ENCODE measurements around the gene CTNNA3.

CTNNA3 gene

DNA sequence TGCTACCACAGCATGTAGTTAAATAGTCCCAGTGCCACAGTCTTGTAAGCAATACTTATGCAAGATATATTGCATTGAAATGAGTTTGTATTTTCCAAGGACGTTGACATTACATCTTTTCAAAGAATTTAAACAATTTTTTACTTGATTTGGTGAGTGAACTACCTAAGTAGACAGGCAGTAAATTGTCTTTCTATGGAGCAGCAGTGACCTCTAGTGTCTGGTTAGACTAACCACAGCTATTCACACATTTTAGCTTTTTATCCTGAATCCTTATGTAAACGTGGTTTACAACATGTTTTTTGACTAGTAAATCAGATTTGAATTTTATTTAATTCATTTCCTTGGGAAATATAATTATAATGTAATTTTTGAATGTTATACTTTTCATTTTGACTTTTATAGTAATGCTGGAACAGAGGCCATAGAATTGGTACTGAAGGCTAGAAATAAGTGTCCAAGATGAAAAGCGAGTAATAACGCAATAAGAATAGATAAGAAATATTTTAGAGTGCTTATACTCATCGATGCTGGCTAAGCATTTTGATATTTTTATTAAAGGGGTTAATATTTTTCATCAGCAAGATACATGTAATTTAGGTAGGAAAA lies 764.6 kb downstream of the CTNNA3 start:
- no peak for DNase-seq (ENCODE audit: low spot score)

DNA sequence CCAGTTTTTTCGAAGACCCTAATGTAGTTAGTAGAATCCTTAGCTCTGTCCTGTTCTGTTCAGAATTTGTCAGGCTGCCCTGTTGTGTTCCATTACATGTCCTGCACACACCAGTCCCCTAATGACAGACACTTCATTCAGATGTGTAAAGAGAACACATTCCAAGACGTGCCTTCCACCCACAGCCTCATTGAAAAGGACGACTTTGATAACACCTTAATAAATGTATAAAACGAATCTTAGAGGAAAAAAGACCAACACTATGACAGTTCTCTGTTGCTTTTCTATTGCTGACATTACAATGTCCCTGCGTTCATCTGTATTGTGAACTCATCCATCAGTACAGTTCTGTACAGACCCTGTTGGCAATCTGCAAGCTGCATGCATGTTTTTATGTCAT lies 766.6 kb downstream of the CTNNA3 start:
- DNase-seq (ENCODE audit: low spot score), result no peak

DNA sequence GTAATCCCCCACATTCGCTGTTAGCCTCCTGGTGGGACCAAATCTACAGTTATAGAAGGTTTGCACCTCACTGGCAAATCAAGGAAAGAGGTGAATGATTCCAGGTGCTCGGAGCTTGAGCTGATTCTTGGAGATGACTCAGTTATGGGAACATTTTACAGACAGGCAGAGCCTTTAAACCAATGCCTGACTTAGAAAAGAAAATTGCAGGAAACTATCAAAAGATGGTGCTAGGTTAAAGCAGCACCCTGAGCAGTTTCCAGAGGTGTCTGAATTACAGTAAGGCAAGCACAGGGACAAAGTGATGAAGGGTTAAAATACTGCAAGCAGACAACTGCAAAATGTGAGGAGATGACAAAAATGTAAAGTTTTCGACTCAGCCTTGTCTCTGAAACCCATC lies 767.2 kb downstream of the CTNNA3 start:
- DNase-seq (ENCODE audit: low spot score), result no peak

DNA sequence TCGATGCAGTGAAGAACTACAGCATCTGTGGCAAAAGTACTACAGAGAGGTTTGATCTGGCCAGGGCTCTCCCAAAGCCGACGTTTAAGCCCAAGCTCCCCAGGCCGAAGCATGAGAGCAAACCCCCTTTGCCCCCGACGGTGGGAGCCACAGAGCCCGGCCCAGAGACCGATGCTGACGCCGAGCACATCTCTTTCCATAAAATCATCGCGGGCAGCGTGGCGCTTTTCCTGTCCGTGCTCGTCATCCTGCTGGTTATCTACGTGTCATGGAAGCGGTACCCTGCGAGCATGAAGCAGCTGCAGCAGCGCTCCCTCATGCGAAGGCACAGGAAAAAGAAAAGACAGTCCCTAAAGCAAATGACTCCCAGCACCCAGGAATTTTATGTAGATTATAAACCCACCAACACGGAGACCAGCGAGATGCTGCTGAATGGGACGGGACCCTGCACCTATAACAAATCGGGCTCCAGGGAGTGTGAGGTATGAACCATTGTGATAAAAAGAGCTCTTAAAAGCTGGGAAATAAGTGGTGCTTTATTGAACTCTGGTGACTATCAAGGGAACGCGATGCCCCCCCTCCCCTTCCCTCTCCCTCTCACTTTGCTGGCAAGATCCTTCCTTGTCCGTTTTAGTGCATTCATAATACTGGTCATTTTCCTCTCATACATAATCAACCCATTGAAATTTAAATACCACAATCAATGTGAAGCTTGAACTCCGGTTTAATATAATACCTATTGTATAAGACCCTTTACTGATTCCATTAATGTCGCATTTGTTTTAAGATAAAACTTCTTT lies 767.8 kb downstream of the CTNNA3 start:
- DNase-seq (ENCODE audit: low spot score), result no peak

DNA sequence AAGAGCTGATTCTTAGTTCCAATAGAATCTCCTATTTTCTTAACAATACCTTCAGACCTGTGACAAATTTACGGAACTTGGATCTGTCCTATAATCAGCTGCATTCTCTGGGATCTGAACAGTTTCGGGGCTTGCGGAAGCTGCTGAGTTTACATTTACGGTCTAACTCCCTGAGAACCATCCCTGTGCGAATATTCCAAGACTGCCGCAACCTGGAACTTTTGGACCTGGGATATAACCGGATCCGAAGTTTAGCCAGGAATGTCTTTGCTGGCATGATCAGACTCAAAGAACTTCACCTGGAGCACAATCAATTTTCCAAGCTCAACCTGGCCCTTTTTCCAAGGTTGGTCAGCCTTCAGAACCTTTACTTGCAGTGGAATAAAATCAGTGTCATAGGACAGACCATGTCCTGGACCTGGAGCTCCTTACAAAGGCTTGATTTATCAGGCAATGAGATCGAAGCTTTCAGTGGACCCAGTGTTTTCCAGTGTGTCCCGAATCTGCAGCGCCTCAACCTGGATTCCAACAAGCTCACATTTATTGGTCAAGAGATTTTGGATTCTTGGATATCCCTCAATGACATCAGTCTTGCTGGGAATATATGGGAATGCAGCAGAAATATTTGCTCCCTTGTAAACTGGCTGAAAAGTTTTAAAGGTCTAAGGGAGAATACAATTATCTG lies 768.6 kb downstream of the CTNNA3 start:
- DNase-seq (ENCODE audit: low spot score), result no peak

DNA sequence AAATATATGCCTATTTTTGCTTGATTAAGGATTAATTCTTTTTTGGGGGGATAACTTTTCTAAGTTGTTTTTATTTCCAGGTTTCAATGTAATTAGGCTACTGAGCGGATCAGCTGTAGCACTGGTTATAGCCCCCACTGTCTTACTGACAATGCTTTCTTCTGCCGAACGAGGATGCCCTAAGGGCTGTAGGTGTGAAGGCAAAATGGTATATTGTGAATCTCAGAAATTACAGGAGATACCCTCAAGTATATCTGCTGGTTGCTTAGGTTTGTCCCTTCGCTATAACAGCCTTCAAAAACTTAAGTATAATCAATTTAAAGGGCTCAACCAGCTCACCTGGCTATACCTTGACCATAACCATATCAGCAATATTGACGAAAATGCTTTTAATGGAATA lies 769.2 kb downstream of the CTNNA3 start:
- no peak for DNase-seq (ENCODE audit: low spot score)

DNA sequence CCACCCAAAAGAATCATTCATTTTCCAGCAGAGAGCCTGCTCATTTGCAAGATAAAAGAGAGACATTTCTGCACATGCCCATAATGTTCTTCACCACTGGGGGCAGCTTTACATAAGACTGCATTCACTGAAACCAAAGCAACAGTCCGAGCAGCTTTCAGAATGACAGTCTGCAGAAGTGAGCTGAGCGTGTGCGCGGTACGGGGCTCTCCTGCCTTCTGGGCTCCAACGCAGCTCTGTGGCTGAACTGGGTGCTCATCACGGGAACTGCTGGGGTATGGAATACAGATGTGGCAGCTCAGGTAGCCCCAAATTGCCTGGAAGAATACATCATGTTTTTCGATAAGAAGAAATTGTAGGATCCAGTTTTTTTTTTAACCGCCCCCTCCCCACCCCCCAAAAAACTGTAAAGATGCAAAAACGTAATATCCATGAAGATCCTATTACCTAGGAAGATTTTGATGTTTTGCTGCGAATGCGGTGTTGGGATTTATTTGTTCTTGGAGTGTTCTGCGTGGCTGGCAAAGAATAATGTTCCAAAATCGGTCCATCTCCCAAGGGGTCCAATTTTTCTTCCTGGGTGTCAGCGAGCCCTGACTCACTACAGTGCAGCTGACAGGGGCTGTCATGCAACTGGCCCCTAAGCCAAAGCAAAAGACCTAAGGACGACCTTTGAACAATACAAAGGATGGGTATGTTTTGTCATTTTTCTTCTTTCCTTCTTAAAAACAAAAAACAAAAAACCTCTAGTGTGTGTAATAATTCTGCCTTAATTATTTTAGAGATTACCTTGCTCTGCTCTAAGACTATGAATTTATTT lies 769.9 kb downstream of the CTNNA3 start, which contains the start of gene LRRTM3:
Gene LRRTM3, plus strand, starts transcription at position 141 of the 820 bp plus-strand sequence.
- DNase-seq (ENCODE audit: low spot score), result peak; percentile 2

DNA sequence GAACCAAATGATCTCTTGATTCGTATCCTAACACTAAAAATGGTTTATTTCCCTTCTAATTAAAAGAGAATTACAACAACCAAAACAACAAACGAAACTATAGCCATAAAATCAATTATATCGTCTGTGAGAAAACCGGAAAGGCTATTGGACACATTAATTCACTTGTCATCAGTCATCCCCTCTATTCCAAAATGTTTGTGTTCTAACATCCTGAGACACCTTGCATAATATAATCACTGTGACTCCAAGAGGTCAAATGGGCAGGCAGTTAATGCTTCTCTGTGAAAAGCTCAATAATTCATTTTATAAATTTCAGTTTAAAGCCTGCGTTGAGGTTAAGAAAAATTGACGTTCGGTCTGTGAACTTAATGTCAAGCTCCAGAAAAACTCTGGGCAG lies 770.6 kb downstream of the CTNNA3 start:
- no peak for DNase-seq (ENCODE audit: low spot score)

DNA sequence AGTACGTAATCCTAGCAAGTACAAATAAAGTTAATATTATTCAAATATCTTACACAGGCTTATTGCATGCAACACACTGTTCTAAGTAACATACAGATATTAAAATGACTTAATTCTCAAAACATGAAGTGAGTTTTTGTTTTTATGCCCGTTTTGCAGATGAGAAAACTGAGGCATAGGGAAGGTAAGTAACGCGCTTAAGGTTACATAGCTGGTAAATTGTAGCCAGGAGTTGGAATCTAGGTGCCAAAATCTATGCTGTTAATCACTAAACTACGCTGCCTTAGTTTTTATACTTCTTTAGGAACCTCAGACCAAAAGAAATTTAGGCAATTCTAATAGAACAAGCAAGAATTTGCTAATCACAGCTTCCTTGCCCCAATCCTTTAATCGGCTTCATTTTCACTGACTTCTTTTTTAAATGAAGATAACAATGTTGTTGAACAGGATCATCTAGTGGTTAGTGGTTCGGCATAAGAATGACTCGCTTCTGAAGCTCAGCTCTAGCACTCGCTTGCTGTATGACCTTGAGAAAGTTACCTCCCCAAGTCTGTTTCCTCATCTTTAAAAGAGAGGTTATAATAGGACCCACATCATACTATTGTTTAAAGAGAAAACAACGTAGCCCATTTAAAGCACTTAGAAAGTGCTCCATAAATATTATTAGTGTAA lies 771.2 kb downstream of the CTNNA3 start:
- no peak for DNase-seq (ENCODE audit: low spot score)

DNA sequence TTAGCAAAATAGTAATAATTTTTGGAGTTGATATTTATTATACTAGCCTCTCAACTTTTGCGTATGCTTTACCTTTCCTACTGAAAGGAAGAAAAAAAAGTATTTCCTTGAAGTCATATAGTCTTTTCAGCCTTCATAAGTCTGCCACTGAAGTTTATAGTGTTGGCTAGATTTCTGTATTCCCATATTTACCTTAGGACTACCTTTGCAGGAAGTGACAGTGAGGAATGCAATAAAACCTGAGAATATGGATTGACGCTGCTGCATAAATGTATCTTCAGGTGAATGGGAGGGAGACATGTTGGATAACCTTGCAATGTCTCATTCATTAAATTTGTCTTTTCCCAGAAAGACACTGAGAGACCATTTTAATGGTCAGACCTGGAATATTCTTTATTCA lies 776.7 kb downstream of the CTNNA3 start:
- no peak for DNase-seq (ENCODE audit: low spot score)

DNA sequence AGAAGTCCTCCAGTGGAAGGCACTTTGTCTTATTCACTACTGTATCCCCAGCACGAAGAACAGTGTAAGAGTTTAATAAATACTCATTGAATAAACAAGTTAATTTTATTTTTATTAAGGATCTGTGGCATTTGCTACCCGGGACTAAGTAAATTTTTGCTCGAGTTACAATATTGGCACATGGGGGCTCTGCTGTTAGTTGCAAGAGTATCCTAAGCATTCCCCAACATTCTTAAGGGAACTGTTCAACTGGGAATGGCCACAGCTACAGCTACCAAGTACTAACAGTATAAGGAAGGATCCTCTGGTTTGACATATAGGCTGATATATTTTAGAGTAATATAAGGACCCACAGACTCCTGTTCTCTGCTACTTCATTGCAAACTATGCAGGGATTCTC lies 778.9 kb downstream of the CTNNA3 start:
- no peak for DNase-seq (ENCODE audit: low spot score)

DNA sequence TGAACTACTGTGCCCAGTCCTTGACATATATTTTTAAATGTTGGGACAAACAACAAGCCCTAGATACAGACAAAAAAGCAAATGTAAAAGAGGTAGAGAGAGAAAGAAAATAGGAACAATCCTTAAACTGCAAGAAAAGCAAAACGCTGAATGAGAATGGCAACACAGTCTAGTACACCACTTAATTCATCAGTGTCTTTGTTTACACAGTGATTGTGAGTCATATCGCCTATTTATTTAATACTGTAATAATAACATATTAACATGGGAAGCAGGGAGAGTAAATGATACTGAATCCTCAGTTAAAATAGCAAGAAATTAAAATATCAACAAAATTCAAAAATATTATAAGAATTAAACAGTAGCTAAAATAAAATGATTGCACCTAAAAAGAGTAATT lies 780.0 kb downstream of the CTNNA3 start:
- DNase-seq (ENCODE audit: low spot score), result no peak

DNA sequence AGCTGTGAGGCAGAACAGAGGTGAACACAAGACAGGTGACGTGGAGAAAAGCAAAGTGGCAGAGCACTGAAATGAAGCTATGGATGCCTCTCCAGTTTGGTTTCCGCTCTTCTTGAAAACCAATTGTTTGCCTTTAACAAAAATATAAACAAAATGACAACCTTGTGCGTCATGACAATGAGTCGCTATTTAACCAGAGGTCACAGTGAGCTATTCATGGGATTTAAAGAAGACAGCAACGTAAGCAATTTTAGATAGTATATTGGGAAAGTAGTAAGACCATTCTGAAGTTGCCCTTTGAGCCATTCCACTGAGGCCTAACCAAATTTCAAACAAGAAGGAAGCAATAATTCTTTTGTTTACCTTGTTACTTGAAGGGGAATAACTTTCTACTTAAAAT lies 785.3 kb downstream of the CTNNA3 start:
- DNase-seq (ENCODE audit: low spot score), result no peak

DNA sequence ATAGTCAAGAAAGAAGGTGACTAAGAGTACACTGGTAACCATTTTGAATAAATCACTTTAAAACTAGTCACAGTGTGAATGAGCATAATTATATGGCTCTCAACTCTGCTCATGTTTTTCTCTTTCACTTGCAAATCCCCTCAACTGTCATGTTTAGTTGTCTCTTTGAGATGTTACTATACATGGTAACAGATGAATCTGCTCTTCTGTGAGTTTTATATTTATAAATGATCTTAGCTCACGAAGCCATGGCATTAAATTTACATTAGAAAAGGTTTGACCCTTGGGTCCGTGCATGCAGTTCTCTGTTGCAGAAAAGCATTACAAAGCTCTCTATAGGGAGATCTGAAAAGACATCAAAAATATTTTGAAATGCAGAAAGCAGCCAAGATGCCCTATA lies 803.1 kb downstream of the CTNNA3 start:
- DNase-seq (ENCODE audit: low spot score), result no peak

DNA sequence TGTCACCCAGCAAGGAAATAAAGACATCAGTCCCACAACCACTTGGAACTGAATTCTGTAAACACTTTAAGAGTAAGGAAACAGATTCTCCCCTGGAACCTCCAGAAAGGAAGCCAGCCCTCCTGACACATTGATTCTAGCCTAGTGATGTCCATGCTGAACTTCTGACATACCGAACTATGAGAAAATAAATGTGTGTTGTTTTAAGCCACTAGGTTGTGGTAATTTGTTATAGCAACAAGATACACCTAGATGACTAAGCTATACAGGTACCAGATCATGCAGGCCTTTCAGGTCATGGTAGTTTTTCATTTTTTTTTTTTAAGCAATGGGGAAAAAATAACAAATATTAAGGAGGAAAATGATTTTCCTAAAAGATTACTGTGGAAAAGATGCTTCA lies 807.8 kb downstream of the CTNNA3 start:
- DNase-seq (ENCODE audit: low spot score), result no peak

DNA sequence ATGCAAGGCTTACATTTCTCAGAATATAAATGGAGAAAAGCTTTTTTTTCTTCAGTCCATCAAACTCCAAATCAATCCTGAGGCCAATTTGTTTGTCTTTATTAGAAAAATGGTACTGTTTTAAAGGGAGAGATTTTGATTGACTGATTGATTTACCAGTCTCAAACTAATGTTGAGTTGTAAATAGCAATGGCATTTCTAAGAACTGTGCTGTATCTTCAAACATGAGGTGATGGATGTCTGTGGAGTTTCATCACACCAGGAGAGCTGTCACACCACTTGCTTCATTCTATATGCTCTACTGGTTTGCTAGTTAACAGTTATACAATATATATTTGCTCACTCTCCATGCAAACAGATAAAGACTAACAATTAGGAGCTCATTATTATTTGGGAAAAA lies 809.1 kb downstream of the CTNNA3 start:
- no peak for DNase-seq (ENCODE audit: low spot score)

DNA sequence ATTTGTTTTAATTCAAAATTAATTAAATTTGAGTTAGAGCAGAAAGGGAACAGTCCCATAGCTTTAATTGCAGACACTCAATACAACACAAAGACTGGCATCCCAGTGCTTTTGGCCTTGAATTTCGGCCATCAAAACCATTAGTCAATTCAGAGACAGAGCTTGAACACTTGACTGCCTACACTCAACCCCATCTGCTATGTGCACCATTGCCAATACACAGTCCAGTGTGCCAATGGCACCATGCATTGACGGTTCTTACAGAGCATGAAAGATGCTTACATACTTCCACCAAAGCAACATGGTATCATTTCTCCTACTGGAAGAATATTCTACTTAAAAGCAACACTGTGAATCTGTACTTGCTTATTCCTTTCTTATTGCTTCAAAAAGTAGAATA lies 813.7 kb downstream of the CTNNA3 start:
- DNase-seq (ENCODE audit: low spot score), result no peak

DNA sequence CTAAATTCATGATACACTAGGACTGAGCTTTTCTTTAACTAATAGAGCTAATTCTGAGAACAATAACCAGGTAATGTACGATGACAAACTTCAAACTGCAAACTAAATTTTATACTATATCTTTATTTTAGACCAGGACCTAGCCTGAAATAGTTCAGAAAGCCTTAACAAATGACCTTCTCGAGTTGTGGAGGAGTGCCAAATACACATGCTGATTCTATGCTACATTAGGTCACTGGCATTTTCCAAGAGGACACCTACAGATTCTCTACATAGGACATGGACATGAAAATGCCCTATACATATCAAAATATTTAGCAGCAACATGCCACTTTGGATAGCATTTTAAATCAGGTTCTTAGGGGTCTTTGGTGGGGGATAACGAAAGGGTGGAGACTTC lies 814.2 kb downstream of the CTNNA3 start:
- DNase-seq (ENCODE audit: low spot score), result no peak

DNA sequence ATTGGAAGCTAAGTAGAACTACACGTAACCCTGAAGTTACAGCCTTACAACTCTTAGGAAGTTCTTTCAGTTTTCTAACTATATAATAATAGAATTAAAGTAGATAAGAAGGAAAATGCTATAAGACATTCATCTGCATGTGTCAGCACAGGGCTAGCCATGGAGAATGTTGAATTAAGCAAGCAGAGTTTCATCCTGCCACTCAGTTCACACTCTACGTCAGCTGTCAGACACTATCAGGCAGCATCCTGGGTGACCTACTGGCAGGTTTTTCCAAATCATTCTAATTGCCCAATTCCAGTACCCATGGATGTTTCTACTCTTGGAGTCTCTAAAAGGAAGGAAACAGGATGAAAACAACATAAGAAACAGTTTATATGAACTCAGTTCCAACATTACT lies 815.2 kb downstream of the CTNNA3 start:
- DNase-seq (ENCODE audit: low spot score), result no peak

DNA sequence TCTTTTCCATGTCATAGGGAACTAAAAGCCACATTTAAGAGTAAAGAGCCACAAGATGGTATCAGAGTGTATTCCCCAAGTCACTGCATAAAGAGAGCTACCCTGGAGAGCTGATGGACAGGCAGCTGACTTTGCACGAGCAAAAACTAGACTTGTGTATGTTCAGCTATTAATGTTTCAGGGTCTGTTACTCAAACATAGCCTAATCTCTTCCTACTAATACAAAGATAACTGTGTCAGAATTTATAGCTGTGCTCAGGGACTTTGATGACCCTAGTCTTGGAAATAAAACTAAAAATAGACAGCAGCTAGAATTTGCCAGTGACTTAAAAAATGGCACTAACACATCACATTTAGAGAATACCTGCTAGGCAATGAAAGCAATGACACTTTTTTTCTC lies 815.7 kb downstream of the CTNNA3 start:
- DNase-seq (ENCODE audit: low spot score), result no peak

DNA sequence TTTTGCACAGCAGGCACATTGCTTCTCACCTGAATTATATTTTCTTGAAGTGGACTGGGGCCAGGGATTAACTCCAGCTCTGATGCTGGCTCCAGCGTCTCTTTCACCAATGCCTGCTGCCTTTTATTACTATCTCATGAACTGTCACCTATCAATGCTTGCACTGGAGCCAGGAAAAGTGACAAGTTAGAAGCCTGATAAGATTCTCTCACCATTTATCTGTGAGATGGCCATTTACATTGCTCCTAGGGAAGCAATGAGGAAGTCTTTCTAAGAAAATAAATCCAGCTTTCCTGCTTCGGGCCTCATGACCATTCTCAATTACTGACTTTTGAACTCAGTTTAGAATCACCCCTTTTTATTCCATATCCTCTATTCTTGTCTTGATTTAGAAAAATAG lies 818.6 kb downstream of the CTNNA3 start:
- no peak for DNase-seq (ENCODE audit: low spot score)

DNA sequence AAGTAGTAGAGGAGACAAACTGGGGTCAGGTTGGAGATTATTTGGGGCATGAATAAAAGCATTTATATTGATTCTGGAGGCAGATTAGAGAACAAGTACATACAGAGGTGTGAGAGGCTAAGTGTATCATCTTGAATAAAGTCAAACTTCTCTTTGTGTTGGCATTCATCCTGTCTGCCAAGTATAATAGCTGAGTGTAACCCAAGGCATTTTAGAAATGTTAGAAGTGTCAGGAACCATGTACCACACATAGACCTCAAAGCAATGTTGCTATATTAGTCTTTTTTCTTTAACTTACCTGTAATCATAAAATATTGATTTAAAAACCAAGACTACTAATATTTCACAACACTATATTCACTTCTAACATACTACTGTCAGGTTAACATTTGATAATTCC lies 826.4 kb downstream of the CTNNA3 start:
- DNase-seq (ENCODE audit: low spot score), result no peak
